ENCODE measurements around the gene DMKN.

DNA sequence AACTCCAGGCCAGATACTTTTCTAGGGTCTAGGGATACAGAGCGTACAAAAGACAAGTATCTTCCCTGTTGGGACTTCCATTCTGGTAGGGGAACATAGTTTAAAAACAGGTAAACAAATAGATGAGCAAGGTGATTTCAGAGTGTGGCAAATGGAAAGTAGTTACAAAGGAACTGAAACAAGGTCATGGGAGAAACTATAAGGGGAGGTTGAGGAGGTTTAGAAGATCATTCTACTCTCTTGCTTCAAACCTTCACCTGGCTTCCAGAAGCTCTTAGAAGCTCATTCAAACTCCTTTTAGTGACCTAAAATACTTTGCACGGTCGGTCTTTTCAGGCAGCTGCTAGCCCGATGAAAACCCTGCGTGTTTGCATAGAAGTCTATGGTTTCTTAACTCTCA lies 56.3 kb downstream of the DMKN start:
- TF ChIP-seq JUN (IDR thresholded peaks at IDR 0.05; ENCODE audit: borderline replicate concordance, insufficient read depth, insufficient read length, low read depth) (no peak), POLR2AphosphoS5 (IDR thresholded peaks at IDR 0.05; ENCODE audit: insufficient read depth, low read depth, low read length) (no peak), POLR2A (IDR thresholded peaks at IDR 0.05; ENCODE audit: low read depth, low read length) (no peak), GATA2 (IDR thresholded peaks at IDR 0.05; ENCODE audit: insufficient read depth, insufficient read length, low read depth, low read length) (no peak), EZH2 (IDR thresholded peaks at IDR 0.05; ENCODE audit: borderline replicate concordance, low read depth, low read length, severe bottlenecking) (no peak), MYC (IDR thresholded peaks at IDR 0.05; ENCODE audit: low read depth, low read length) (no peak), FOS (IDR thresholded peaks at IDR 0.05; ENCODE audit: borderline replicate concordance, insufficient read depth, low read length) (no peak)
- TF ChIP-seq, protein P1, sequence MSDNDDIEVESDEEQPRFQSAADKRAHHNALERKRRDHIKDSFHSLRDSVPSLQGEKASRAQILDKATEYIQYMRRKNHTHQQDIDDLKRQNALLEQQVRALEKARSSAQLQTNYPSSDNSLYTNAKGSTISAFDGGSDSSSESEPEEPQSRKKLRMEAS (IDR thresholded peaks at IDR 0.05; ENCODE audit: insufficient read depth, insufficient read length): no peak
- TF ChIP-seq, protein P2, sequence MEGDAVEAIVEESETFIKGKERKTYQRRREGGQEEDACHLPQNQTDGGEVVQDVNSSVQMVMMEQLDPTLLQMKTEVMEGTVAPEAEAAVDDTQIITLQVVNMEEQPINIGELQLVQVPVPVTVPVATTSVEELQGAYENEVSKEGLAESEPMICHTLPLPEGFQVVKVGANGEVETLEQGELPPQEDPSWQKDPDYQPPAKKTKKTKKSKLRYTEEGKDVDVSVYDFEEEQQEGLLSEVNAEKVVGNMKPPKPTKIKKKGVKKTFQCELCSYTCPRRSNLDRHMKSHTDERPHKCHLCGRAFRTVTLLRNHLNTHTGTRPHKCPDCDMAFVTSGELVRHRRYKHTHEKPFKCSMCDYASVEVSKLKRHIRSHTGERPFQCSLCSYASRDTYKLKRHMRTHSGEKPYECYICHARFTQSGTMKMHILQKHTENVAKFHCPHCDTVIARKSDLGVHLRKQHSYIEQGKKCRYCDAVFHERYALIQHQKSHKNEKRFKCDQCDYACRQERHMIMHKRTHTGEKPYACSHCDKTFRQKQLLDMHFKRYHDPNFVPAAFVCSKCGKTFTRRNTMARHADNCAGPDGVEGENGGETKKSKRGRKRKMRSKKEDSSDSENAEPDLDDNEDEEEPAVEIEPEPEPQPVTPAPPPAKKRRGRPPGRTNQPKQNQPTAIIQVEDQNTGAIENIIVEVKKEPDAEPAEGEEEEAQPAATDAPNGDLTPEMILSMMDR (IDR thresholded peaks at IDR 0.05; ENCODE audit: extremely low read depth in 1 of 2, insufficient read depth in 1 of 2, low read depth in 1 of 2, low read length in 2 of 2): no peak

Measured in endothelial cell of umbilical vein (primary cell).